ENCODE results near the gene TMEM60. TPM values are rescaled to one million over a fixed set of nuclear protein-coding genes. Genes with fewer than 3 reads are reported as not detected.

The TMEM60 gene
- total and polyA plus RNA-seq, 2 of the 13 experiments (the other 11 are each of a cell fraction or from before 2014, with no cell fraction given), result 25.6 to 27.7 TPM

GRCh38 chr7:77799078-77799964 is 1.1 kb upstream of the TMEM60 start (continued):
- no peak for TF ChIP-seq ZBTB49 (CRISPR knock-in tag; IDR thresholded peaks at IDR 0.05; ENCODE audit: borderline replicate concordance)
- no peak for TF ChIP-seq ZNF253 (CRISPR knock-in tag; IDR thresholded peaks at IDR 0.05; ENCODE audit: borderline replicate concordance)
- TF ChIP-seq TCF12 (IDR thresholded peaks at IDR 0.05), result no peak
- TF ChIP-seq TCF12 (CRISPR knock-in tag; IDR thresholded peaks at IDR 0.05), result no peak
- no peak for TF ChIP-seq NR3C1 (CRISPR knock-in tag; IDR thresholded peaks at IDR 0.05)
- no peak for TF ChIP-seq ZNF7 (CRISPR knock-in tag; IDR thresholded peaks at IDR 0.05)
- TF ChIP-seq ZNF644 (CRISPR knock-in tag; IDR thresholded peaks at IDR 0.05; ENCODE audit: low read depth), result no peak
- 0 out of 2 replicates have a peak, but pooled peaks have one; percentile 34 for TF ChIP-seq DMTF1 (CRISPR knock-in tag; IDR thresholded peaks at IDR 0.05)
- TF ChIP-seq TARDBP (CRISPR knock-in tag; IDR thresholded peaks at IDR 0.05), result no peak
- TF ChIP-seq ZMYM4 (CRISPR knock-in tag; IDR thresholded peaks at IDR 0.05), result no peak
- TF ChIP-seq SIX1 (CRISPR knock-in tag; IDR thresholded peaks at IDR 0.05; ENCODE audit: borderline replicate concordance), result no peak
- TF ChIP-seq PCBP2 (optimal IDR thresholded peaks at IDR 0.05; ENCODE audit: low read depth, low read length, poor library complexity, severe bottlenecking), result no peak
- TF ChIP-seq ZNF260 (CRISPR knock-in tag; IDR thresholded peaks at IDR 0.05; ENCODE audit: borderline replicate concordance, low read depth), result no peak
- TF ChIP-seq CBX5 (CRISPR knock-in tag; IDR thresholded peaks at IDR 0.05; ENCODE audit: borderline replicate concordance), result no peak
- no peak for TF ChIP-seq EP300 (IDR thresholded peaks at IDR 0.05; ENCODE audit: low read depth in 2 of 2, low read length in 2 of 2)
- TF ChIP-seq EP300 (CRISPR knock-in tag; IDR thresholded peaks at IDR 0.05; ENCODE audit: borderline replicate concordance), result no peak
- TF ChIP-seq MLXIP (CRISPR knock-in tag; IDR thresholded peaks at IDR 0.05; ENCODE audit: borderline replicate concordance), result no peak

All from HepG2 (cell line).